ENCODE measurements around the gene RAB20. TPM values are rescaled to one million over a fixed set of nuclear protein-coding genes. Genes with fewer than 3 reads are reported as not detected.

Gene RAB20
- total and polyA plus RNA-seq, 2 of the 8 experiments (the other 6 are each of a cell fraction or from before 2014, with no cell fraction given), result 14.8 to 27.9 TPM

- TF ChIP-seq CHD7 (IDR thresholded peaks at IDR 0.05; ENCODE audit: insufficient replicate concordance, low read length), result no peak
- no peak for TF ChIP-seq KDM5A (IDR thresholded peaks at IDR 0.05; ENCODE audit: low read length)
- no peak for TF ChIP-seq TEAD4 (IDR thresholded peaks at IDR 0.05; ENCODE audit: low read depth, low read length)
- TF ChIP-seq CTBP2 (IDR thresholded peaks at IDR 0.05; ENCODE audit: borderline replicate concordance, insufficient read depth, insufficient read length, low read length), result no peak
- TF ChIP-seq E2F6 (IDR thresholded peaks at IDR 0.05), result no peak
- no peak for TF ChIP-seq BRCA1 (IDR thresholded peaks at IDR 0.05; ENCODE audit: low read depth, low read length)
- no peak for TF ChIP-seq CBX8 (IDR thresholded peaks at IDR 0.05; ENCODE audit: borderline replicate concordance, low read depth, low read length)
- no peak for TF ChIP-seq TCF12 (IDR thresholded peaks at IDR 0.05; ENCODE audit: low read depth, low read length)
- TF ChIP-seq FOSL1 (IDR thresholded peaks at IDR 0.05; ENCODE audit: insufficient read depth, low read depth, low read length), result no peak
- TF ChIP-seq CHD1 (IDR thresholded peaks at IDR 0.05; ENCODE audit: low read depth, low read length), result no peak
These were observed 43.9 kb downstream of the RAB20 start (continued) for GRCh38 chr13:110517505-110518225.
